ENCODE data around the gene PEDS1.

DNA sequence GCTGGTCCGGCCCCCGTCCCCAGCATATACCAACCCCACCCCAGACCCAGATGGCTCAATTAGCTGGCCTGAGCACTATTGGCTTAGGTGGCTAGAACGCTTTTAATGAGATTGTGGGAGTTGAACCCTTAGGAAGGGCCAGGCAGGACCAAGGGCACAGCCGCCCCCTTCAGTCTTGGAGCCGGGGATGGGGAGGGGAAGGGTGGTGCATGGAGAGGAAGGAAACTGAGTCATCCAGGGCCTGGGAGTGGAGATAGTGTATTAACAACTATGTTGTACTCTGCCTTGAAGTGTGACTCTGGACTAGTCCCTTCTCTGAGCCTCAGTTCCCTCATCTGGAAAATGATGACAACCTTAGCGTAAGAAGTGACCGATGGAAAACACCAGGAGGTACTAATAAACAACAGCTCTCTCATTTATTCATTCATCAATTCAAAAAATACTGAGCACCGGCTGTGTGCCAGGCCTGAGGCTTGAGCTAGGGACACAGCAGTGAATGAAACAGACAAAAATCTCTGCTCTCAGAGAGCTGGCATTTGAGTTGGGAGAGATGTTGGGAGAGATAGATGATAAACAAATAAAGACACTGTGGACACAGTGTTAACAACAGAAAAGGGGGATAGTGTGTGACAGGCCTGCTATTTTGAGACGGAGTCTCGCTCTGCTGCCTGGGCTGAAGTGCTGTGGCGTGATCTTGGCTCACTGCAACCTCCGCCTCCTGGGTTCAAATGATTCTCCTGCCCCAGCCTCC lies 11.5 kb downstream of the PEDS1 start:
- TF ChIP-seq POLR2AphosphoS5 (IDR thresholded peaks at IDR 0.05) (no peak), POLR2A (IDR thresholded peaks at IDR 0.05) (no peak), EP300 (IDR thresholded peaks at IDR 0.05) (no peak)
- TF ChIP-seq, protein P1, sequence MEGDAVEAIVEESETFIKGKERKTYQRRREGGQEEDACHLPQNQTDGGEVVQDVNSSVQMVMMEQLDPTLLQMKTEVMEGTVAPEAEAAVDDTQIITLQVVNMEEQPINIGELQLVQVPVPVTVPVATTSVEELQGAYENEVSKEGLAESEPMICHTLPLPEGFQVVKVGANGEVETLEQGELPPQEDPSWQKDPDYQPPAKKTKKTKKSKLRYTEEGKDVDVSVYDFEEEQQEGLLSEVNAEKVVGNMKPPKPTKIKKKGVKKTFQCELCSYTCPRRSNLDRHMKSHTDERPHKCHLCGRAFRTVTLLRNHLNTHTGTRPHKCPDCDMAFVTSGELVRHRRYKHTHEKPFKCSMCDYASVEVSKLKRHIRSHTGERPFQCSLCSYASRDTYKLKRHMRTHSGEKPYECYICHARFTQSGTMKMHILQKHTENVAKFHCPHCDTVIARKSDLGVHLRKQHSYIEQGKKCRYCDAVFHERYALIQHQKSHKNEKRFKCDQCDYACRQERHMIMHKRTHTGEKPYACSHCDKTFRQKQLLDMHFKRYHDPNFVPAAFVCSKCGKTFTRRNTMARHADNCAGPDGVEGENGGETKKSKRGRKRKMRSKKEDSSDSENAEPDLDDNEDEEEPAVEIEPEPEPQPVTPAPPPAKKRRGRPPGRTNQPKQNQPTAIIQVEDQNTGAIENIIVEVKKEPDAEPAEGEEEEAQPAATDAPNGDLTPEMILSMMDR (IDR thresholded peaks at IDR 0.05) = no peak

Data from gastroesophageal sphincter (tissue), 3 donors.